GM21619 (cell line): Measurements from ENCODE around the gene GPC6.

ENCODE experiments used
- ATAC-seq: cut with Tn5 transposase; IDR thresholded peaks from one replicate; pipeline ENCODE4 v1.9.1; 2021; ENCODE audit not compliant: unreplicated experiment

The GPC6 gene

GRCh38 chr13:94014461-94014860 is 787.9 kb downstream of the GPC6 start:
- ATAC-seq, result no peak

DNA sequence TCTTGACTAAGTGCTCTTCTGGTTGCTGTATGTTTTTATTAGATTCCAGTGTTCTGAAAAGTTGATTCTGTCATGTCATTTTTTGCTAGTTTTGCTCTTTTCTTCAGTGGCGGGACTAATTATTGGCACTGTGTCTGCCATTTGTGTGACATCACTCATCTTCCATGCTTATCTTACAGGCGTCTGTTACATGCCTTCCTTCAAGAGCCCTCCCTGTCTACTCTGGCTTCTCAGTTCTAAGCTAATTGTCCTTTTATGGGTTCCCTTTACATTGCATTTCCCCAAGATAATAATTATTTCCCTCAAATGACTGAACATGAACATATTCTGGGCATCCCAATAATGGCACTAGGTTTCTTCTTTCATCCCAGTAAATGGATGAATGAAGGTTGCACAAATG is 793.8 kb downstream of the GPC6 start:
- no peak for ATAC-seq

- ATAC-seq, result no peak
Measured at GRCh38 chr13:94020833-94021232, 794.2 kb downstream of the GPC6 start.

GRCh38 chr13:94028234-94028633 is 801.6 kb downstream of the GPC6 start:
- ATAC-seq, result no peak

DNA sequence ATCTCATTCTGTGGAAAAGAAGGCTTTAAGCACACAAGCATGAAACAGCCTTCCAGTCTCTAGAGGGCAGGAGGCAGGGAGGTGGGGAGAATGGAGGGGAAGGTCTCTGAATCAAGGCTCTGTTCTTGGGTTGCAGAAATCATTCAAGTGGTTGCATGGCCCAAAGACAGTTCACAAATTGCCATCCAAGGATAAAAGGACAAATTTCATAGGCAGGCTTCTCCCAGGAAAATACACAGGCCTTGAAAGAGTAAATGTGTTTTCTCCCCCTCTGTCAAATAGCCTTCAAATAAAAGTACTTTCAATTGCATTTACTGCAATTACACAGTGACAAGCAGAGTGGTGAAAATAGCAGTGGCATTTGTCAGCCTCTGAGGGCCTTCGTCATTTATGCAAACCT is 802.0 kb downstream of the GPC6 start:
- ATAC-seq, result no peak

DNA sequence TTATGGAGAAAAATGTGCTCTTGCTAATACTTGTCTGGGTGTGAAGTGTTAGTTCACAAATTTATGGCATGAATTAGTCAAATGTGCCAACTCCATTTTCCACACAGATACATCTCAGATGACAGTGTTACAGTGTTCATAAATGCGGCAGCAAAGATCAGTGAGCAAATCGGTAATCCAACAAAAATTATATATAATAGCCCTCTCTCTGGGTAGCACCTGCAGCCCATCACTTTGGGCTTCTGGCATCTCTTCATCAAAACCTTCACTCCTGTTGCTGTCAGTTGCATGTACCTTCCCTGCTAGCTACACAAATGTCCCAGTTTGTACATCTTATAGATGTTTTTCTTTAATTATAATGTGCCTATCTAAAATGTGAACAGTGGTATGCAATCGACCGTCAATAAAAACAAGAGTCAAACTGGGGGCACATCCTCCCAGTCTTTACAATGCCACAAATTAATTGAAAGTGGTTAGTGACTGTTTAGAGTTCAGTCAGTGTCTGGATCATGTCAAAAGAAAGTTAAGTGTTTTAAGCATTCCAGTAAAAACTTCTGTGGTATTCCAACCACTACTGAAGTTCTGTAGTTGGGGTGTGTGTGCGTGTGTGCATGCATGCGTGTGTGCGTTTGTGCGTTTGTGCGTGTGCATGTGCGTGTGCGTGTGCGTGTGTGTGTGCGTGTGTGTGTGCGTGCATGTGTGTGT is 804.0 kb downstream of the GPC6 start:
- no peak for ATAC-seq

- no peak for ATAC-seq
Measured at GRCh38 chr13:94031609-94032008, 805.0 kb downstream of the GPC6 start.

DNA sequence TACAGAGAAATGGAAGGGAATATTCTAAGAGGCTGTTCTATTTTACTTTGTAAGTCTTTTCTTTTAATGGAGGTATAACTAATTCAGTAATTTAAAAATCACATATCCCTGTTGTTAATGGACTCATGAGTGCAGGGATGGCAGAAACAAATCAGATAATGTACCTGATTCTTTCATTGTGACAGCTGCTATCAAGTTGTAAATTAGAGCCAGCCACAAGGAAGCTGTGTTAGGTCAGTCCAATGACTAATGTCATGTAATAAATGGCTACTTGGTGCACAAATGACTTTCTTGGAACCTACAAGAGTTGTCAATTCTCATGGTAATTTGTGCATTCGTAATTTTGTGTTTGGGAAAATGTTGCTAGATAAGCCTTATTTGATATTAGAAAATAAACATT is 806.5 kb downstream of the GPC6 start:
- ATAC-seq, result no peak

- no peak for ATAC-seq
Measured at GRCh38 chr13:94033830-94034642, 807.4 kb downstream of the GPC6 start.

- no peak for ATAC-seq
Measured at GRCh38 chr13:94050039-94050438, 823.4 kb downstream of the GPC6 start.

GRCh38 chr13:94050686-94051085 is 824.1 kb downstream of the GPC6 start:
- ATAC-seq, result no peak

GRCh38 chr13:94053986-94054593 is 827.5 kb downstream of the GPC6 start:
- ATAC-seq, result no peak

DNA sequence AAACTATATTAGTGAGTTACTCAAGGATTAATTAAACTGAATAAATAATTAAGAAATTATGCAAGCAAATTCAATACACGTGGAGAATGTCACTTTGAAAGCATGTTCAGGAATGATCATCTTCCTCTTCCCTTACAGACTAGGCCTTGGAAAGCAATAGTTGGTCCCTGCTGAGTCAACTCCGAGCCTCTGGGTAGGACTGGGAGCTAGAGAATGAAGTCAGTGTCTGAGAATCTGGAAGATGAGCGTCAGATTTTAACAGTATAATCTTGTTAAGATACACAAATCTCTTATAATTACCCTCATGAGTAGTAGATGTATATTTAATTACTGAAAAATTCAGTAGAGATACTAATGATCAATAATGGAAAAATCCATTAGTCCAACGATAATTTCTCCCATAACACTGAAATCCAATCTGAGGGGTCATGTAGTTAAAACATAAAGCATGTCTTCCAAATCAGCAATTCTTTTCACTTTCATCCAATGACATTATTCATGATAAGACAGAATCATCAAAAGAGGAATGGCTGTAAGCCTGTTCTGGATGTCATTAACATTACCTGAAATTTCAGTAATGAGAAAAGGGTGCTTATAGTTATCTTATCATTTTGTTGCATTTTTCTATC is 829.9 kb downstream of the GPC6 start:
- no peak for ATAC-seq

DNA sequence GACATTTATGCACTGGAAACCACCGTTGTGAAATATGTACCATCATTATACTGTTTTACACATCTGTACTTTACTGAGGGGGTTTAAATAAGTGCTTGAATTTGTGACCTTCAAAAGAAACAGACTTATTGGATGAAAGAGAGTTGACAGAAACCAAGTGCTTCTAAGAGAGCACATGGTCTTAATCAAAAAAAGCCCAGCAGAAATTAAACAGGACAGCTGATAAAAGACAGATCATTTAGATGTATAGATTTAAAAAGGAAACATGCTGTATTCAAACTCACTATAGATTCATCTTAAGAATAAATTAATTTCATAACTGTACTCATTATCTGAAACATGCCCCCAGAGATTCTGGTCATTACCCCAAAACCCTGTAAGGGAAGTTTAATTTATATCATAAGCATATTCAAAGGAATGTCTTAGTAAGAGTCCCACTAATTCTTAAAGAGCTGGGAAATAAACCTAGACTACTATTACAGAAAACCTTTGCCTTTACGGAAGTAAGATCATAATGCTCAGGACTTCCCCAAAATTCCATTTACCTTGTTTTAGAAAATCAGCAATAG is 831.1 kb downstream of the GPC6 start:
- no peak for ATAC-seq

DNA sequence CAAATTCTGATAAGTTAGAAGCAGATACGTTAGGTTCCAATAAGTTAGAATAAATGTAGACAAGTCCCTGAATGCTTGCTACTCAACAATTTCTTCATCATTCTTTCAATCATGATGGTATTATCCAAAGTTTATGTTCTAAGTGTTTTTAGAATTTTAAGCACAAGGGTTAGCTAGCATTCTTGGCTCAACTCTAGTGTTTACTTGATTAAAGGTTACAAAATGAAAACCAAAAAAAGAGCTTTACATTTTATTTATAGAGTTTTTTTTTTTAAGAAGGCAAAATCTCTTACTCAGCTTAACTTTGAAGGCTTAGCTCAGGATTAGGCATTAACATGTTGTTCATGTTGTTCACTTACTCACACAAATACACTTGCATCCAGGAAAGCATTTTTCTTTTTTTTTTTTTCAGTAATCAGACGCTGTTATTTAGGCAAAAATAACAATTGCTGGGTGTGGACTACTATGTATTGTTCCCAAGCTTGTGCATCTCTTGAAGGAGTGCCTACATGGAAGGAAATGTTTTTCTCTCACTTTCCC is 832.3 kb downstream of the GPC6 start:
- no peak for ATAC-seq

- ATAC-seq, result no peak
Measured at GRCh38 chr13:94061301-94061700, 834.7 kb downstream of the GPC6 start.

DNA sequence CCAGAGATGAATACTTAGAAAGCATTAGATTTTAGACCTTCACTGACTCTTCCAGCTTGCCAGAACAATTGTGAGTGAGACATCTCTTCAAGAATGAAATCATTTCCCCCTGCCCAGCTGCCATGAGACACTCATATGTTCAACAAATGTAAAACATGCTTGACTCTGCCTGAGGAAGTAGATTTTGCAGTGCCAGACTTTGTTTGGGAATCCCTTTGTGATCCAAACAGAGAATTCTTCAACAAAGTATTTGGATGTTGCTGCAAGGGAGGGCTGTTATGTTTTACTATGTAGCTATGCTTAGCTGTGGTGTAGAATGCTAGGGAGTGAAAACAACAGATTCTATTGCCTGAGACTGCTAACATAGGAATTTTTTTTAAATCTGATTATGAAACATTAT is 836.5 kb downstream of the GPC6 start:
- ATAC-seq, result no peak

GRCh38 chr13:94063848-94064247 is 837.2 kb downstream of the GPC6 start:
- no peak for ATAC-seq

DNA sequence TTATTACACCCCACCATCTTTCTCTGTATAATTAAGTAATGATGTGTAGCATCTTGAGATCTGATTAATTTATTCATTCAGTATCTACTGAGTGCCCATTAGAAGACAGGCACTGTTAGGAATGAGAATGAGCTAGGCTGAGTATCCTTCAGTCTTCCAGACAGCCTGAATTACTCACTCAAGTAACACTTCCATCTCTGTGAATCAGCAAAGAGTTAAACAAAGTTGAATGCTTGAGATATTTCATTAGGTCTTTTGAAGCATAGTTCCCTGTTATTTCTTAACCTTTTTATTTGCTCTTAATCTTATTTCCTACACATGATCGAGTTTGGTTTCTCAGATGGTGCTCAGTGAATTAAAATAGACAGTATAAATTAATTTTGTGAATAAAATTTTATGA is 839.1 kb downstream of the GPC6 start:
- no peak for ATAC-seq

DNA sequence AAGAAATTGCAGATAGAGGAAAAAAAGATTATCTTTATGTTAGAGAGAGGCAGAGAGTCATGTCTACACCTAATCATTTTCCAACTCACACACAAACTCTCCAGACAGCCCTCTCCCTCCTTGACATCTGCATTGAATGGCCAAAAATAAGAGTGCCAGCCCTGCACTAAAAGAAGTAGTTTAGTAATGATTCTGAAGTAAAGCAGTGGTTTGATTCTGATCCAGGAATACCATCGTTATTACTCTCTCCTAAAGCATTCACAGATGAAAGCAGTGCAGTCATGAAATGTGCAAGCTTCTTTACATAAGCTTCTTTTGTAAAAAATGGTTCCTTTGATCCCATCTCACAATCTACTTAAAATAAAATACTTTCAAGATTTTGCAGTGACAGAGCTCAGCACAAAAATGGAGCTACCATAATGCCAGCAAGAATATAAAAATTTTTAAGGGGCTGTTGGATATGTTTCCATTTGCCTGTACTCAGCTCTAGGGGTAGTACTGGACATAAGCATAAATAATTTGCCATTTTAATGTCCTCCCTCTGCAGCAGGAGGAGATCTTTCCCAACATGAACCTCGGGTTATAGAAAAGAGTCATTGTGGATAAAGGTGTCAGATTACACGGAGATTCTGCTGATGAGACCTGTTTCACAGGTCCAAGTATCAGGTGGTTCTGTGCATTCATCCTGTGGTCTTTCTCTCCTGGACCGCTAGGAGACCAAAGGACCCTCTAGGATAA is 846.6 kb downstream of the GPC6 start:
- no peak for ATAC-seq
